Activated CD8-positive, alpha-beta memory T cell treated with anti-CD3 and anti-CD28 coated beads, Interleukin-2, amount 10 ng/mL, durations not matched to agents 7 days and 5 days (primary cell): ENCODE results near the gene EMX1. TPM values are rescaled to one million over a fixed set of nuclear protein-coding genes. Genes with fewer than 3 reads are reported as not detected.

Experiments used
- ATAC-seq: fragments of 150-1000 bp; cut with Tn5 transposase; one replicate; pipeline ENCODE4 v1.10.0; 2021; ENCODE audit warnings: moderate library complexity
- CTCF ChIA-PET: fragments of 350-600 bp; sonication (Branson Sonifier 250); formaldehyde crosslinking; loops from one replicate; lab custom pipeline; 2021; ENCODE audit warnings: antibody characterized with exemption; lab: Charles Lee
- DNase-seq: peaks from one replicate; pipeline ENCODE4 v3.0.0-alpha.2; 2020
- H3K27ac Mint-ChIP-seq: one replicate; pipeline ENCODE4 v1.8.0; 2021; ENCODE audit warnings: mild to moderate bottlenecking, mixed read lengths
- H3K27me3 Mint-ChIP-seq: one replicate; pipeline ENCODE4 v1.8.0; 2021; ENCODE audit warnings: mixed read lengths
- H3K36me3 Mint-ChIP-seq: one replicate; pipeline ENCODE4 v1.8.0; 2021; ENCODE audit warnings: mild to moderate bottlenecking, mixed read lengths
- H3K4me1 Mint-ChIP-seq: one replicate; pipeline ENCODE4 v1.8.0; 2021; ENCODE audit warnings: mixed read lengths
- H3K4me3 Mint-ChIP-seq: one replicate; pipeline ENCODE4 v1.8.0; 2021; ENCODE audit warnings: mild to moderate bottlenecking, moderate library complexity, mixed read lengths
- H3K9me3 Mint-ChIP-seq: one replicate; pipeline ENCODE4 v1.8.0; 2022; ENCODE audit warnings: low read depth, mixed read lengths
- total RNA-seq, 2 experiments: library from RNA; stranded (reverse); gene quantifications; one replicate each; pipeline ENCODE4 v1.2.3, GENCODE V29; 2021

EMX1 gene
- total RNA-seq, 2 experiments from 2014 or later = not detected

DNA sequence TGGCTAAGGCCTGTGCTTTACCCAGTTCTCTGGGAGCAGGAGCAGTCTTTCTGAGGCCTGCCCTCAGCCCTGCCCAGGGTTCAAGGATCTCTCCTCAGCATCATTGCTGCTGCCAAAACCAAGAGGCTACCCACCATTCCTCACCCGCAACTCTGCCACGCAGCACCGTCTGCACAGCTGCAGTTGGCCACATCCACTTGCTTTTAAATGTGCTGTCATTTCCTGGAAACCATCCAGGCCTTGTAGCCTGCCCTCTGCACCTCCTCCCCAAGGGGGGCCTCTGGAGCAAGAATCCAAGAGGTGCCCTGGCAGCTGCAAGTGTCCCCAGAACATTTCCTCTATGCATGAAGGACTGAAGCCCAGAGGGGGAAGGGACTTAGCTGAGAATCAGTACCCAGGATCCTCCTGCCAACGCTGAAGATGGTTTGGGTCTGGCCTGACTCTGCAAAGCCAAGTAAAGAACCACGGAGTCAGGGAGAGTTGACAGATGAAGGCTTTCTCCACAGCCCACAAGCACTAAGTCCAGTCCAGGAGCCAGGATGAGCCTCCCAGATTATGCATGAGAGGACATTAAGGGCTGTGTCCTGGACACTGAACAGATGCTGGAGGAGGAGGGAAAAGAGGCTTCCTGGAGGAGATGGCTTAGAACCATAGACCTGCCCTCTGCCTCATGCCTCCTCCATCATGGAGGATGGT lies 14.9 kb downstream of the EMX1 start:
- no peak overlapping the region for H3K27ac Mint-ChIP-seq
- no peaks in the 10 kb centered on the region for H3K9me3 Mint-ChIP-seq
- H3K27me3 Mint-ChIP-seq = peaks cover 13% of the 10 kb centered on the region
- H3K36me3 Mint-ChIP-seq = no peaks in the 10 kb centered on the region
- CTCF ChIA-PET = interaction anchor here (1.3 to 4.5 kb wide), 3 partner anchors 38 to 68 kb away, joined by 3 to 24 read pairs (median 3); no protein-coding TSS in a partner anchor
- peak; percentile 48 for ATAC-seq
- peaks cover 16% of the 10 kb centered on the region for H3K4me1 Mint-ChIP-seq
- peak; percentile 60 for DNase-seq
- H3K4me3 Mint-ChIP-seq = no peak overlapping the region

DNA sequence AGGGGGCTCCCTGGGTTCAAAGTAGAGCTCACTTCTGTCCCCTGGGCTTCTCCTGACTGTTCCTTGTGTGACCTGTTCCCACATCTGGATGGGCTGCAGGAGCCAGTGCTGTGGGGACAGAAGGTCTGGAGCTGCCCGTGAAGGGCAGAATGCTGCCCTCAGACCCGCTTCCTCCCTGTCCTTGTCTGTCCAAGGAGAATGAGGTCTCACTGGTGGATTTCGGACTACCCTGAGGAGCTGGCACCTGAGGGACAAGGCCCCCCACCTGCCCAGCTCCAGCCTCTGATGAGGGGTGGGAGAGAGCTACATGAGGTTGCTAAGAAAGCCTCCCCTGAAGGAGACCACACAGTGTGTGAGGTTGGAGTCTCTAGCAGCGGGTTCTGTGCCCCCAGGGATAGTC lies 15.5 kb downstream of the EMX1 start:
- Mint-ChIP-seq H3K4me3 (no peak overlapping the region), H3K4me1 (peaks cover 16% of the 10 kb centered on the region), H3K9me3 (no peaks in the 10 kb centered on the region), H3K36me3 (no peaks in the 10 kb centered on the region), H3K27ac (no peak overlapping the region), H3K27me3 (peaks cover 13% of the 10 kb centered on the region)
- DNase-seq (no peak), ATAC-seq (no peak)
- CTCF ChIA-PET = interaction anchor here (1.4 to 4.5 kb wide), 2 partner anchors 39 to 41 kb away, joined by 3 to 24 read pairs; no protein-coding TSS in a partner anchor

DNA sequence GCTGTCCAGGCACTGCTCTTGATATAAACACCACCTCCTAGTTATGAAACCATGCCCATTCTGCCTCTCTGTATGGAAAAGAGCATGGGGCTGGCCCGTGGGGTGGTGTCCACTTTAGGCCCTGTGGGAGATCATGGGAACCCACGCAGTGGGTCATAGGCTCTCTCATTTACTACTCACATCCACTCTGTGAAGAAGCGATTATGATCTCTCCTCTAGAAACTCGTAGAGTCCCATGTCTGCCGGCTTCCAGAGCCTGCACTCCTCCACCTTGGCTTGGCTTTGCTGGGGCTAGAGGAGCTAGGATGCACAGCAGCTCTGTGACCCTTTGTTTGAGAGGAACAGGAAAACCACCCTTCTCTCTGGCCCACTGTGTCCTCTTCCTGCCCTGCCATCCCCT lies 15.9 kb downstream of the EMX1 start:
- H3K4me1 Mint-ChIP-seq = peaks cover 16% of the 10 kb centered on the region
- no peak overlapping the region for H3K4me3 Mint-ChIP-seq
- CTCF ChIA-PET = interaction anchor here (1.4 to 4.5 kb wide), 3 partner anchors 39 to 41 kb away, joined by 3 to 24 read pairs (median 10); no protein-coding TSS in a partner anchor
- no peaks in the 10 kb centered on the region for H3K36me3 Mint-ChIP-seq
- H3K27me3 Mint-ChIP-seq = peaks cover 13% of the 10 kb centered on the region
- H3K9me3 Mint-ChIP-seq = no peaks in the 10 kb centered on the region
- DNase-seq (no peak), ATAC-seq (no peak)
- no peak overlapping the region for H3K27ac Mint-ChIP-seq

DNA sequence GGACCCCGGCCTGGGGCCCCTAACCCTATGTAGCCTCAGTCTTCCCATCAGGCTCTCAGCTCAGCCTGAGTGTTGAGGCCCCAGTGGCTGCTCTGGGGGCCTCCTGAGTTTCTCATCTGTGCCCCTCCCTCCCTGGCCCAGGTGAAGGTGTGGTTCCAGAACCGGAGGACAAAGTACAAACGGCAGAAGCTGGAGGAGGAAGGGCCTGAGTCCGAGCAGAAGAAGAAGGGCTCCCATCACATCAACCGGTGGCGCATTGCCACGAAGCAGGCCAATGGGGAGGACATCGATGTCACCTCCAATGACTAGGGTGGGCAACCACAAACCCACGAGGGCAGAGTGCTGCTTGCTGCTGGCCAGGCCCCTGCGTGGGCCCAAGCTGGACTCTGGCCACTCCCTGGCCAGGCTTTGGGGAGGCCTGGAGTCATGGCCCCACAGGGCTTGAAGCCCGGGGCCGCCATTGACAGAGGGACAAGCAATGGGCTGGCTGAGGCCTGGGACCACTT lies 16.4 kb downstream of the EMX1 start:
- no peak for ATAC-seq
- DNase-seq = no peak
- H3K27ac Mint-ChIP-seq = no peak overlapping the region
- no peak overlapping the region for H3K4me3 Mint-ChIP-seq
- H3K27me3 Mint-ChIP-seq = peaks cover 13% of the 10 kb centered on the region
- CTCF ChIA-PET = interaction anchor here (0.8 to 4.5 kb wide), 3 partner anchors 12 to 40 kb away, joined by 3 to 24 read pairs (median 10); no protein-coding TSS in a partner anchor
- peaks cover 16% of the 10 kb centered on the region for H3K4me1 Mint-ChIP-seq
- H3K36me3 Mint-ChIP-seq = no peaks in the 10 kb centered on the region
- H3K9me3 Mint-ChIP-seq = no peaks in the 10 kb centered on the region

DNA sequence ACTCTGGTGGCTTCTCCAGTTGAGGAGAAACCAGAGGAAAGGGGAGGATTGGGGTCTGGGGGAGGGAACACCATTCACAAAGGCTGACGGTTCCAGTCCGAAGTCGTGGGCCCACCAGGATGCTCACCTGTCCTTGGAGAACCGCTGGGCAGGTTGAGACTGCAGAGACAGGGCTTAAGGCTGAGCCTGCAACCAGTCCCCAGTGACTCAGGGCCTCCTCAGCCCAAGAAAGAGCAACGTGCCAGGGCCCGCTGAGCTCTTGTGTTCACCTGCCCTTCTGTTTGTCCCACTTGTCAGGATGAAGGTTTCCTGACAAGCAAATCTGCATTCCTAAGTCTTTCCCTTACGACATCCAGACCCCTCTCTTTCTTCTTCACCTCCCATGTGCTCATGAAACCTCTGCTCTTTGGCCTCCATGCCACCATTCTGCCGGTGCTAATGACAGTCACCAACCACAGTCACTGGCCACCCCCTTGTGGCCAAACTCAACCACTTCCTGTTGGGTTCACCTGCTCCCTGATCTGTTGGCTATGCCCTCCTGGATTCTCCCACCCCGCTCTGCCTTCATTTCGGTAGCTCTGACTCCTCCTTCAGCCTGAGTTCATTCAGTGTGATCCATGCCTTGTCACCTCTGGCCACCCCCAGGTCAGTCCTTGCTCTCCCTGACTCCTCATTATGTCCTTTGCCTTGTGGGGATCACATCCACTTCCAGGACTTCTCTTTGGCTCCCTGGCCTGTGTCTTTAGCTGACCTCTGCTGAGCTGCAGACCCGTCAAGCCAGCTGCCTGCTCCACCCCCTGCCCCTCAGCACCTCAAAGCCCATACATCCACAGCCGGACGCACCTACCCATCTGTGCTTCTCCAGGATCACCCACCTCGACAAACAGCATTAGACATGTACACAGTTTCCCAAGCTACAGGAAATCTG lies 17.6 kb downstream of the EMX1 start:
- ATAC-seq = no peak
- no peak overlapping the region for H3K27ac Mint-ChIP-seq
- peaks cover 16% of the 10 kb centered on the region for H3K4me1 Mint-ChIP-seq
- CTCF ChIA-PET = interaction anchor here (0.7 to 4.5 kb wide), 6 partner anchors 9 to 71 kb away, joined by 3 to 24 read pairs (median 3); no protein-coding TSS in a partner anchor
- no peaks in the 10 kb centered on the region for H3K36me3 Mint-ChIP-seq
- H3K4me3 Mint-ChIP-seq = no peak overlapping the region
- peaks cover 13% of the 10 kb centered on the region for H3K27me3 Mint-ChIP-seq
- DNase-seq = no peak
- H3K9me3 Mint-ChIP-seq = no peaks in the 10 kb centered on the region

DNA sequence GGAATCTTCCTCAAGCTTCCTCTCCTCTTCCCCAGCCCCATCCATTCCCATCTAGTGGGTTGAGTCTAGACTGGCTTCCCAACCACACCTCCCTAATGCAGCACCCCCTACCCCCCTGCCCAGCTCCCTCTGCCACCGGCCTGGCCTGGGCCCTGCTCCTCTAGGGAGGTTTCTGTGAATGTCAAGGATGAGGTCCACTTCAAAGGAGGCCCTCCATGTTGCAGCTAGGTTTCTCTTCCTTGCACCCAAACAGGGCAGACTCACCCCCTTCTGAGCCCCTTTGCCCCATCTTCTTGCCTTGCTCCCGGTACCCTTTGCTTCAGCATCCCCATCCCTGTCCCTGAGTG lies 18.3 kb downstream of the EMX1 start:
- CTCF ChIA-PET = interaction anchor here (0.8 to 4.5 kb wide), 4 partner anchors 10 to 42 kb away, joined by 3 to 24 read pairs (median 6); no protein-coding TSS in a partner anchor
- H3K9me3 Mint-ChIP-seq = no peaks in the 10 kb centered on the region
- H3K36me3 Mint-ChIP-seq = no peaks in the 10 kb centered on the region
- H3K4me1 Mint-ChIP-seq = peaks cover 16% of the 10 kb centered on the region
- no peak overlapping the region for H3K4me3 Mint-ChIP-seq
- DNase-seq (no peak), ATAC-seq (no peak)
- H3K27ac Mint-ChIP-seq = no peak overlapping the region
- peaks cover 13% of the 10 kb centered on the region for H3K27me3 Mint-ChIP-seq

DNA sequence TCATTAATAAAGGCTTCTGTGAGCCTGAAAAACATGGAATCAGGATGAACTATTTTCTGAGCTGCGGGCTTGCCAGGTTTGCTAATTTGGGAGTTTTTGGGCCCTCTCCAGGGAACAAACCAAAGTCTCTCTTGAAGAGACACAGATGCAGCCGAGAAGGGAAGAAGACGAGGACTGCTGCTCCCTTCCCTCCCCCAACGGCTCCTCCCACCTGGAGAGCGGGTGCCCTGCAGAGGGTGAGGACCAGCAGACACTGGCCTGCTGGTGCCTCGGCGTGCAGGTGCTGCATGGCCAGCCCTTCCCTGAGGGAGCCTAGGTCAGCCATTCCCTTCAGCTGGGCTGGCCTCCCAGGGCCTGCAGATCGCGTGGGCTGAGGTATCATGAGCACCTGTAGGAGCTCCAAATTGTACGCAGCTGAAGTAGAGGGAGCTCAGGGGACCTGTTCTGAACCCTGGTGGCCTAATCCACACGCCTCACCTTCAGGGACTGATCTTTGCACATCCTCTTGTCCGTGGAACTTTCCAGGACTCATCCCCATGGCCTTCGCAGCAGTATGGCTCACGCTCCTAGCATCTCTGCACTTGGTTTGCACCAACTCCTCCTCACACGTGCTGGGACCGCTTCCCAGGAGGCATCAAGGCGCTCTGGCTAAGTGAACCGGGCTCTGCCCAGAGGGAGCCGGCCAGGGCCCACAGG lies 19.5 kb downstream of the EMX1 start:
- H3K27ac Mint-ChIP-seq = no peak overlapping the region
- peaks cover 13% of the 10 kb centered on the region for H3K4me1 Mint-ChIP-seq
- DNase-seq = no peak
- ATAC-seq = no peak
- H3K27me3 Mint-ChIP-seq = peaks cover 11% of the 10 kb centered on the region
- CTCF ChIA-PET = interaction anchor here (1.5 kb wide), 1 partner anchor 37 kb away, joined by 4 read pairs; no protein-coding TSS in a partner anchor
- H3K36me3 Mint-ChIP-seq = no peaks in the 10 kb centered on the region
- H3K9me3 Mint-ChIP-seq = no peaks in the 10 kb centered on the region
- H3K4me3 Mint-ChIP-seq = no peak overlapping the region

DNA sequence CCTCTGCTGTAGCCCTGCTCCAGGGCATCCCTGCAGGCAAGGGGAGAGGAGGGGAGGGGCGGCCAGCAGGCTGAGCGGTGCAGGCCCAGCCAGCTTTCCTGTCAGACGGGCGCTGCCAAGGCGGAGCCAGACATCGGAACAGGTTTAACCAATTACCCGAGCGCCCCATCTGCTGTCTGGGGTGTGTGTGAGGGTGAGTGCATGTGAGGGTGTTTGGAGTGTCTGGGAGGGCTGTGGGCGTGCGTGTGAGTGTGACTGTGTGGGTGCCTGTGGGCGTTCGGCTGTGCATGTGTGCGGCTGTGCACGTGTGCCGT lies 20.0 kb downstream of the EMX1 start:
- ATAC-seq (no peak), DNase-seq (no peak)
- CTCF ChIA-PET = interaction anchor here (1.5 kb wide), 1 partner anchor 36 kb away, joined by 4 read pairs; no protein-coding TSS in a partner anchor
- peaks cover 8% of the 10 kb centered on the region for H3K4me1 Mint-ChIP-seq
- H3K27me3 Mint-ChIP-seq = peaks cover 11% of the 10 kb centered on the region
- no peak overlapping the region for H3K4me3 Mint-ChIP-seq
- H3K9me3 Mint-ChIP-seq = no peaks in the 10 kb centered on the region
- no peaks in the 10 kb centered on the region for H3K36me3 Mint-ChIP-seq
- H3K27ac Mint-ChIP-seq = no peak overlapping the region

DNA sequence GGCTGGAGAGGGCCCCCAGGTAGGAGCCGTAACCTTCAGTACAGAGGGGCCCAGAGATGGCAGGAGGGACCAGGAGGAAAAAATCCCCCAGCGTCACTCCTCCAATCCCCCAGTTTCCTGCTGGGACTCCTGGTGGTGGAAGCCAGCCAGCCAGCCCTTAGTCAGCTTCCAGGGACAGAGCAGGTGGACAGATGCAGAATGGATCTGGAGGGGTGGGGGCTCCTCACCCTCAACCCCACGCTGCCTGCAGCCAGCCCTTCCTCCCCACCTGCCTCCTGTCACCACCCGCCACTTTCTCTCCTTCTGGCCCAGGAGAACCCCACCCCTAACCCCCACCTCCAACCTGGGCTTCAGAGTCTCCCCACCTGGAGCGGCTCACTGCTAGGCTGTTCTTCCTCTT lies 21.1 kb downstream of the EMX1 start:
- CTCF ChIA-PET = no interaction called here
- ATAC-seq (no peak), DNase-seq (no peak)
- Mint-ChIP-seq H3K9me3 (no peaks in the 10 kb centered on the region), H3K36me3 (no peaks in the 10 kb centered on the region), H3K4me1 (peaks cover 8% of the 10 kb centered on the region), H3K27ac (no peak overlapping the region), H3K4me3 (no peak overlapping the region), H3K27me3 (peaks cover 11% of the 10 kb centered on the region)

DNA sequence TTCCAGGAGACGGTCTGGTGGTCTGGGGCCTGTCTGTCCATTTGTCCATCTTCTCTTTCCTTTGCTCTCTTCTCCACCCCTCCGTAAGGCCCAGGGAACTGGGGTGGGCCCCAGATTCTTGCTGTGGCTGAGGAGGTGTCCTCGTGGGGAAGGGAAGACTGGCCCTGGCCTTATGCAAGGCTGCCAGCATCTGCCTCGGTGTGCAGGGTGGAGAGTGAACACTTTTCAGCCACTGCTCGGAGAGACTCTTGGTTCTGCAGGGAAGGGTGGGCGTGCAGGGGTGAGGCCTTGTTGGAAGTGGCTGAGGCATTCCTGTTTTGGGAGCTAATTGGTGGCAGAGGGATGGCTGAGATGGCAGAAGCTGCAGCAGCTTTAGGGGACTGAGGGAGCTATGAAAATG lies 23.0 kb downstream of the EMX1 start:
- Mint-ChIP-seq H3K27ac (no peak overlapping the region), H3K4me3 (no peak overlapping the region), H3K9me3 (no peaks in the 10 kb centered on the region), H3K27me3 (peaks cover 4% of the 10 kb centered on the region), H3K36me3 (no peaks in the 10 kb centered on the region), H3K4me1 (peaks cover 1% of the 10 kb centered on the region)
- ATAC-seq (no peak), DNase-seq (no peak)
- CTCF ChIA-PET = interaction anchor here (1.0 to 1.8 kb wide), 2 partner anchors 33 to 48 kb away, joined by 3 to 6 read pairs; no protein-coding TSS in a partner anchor

DNA sequence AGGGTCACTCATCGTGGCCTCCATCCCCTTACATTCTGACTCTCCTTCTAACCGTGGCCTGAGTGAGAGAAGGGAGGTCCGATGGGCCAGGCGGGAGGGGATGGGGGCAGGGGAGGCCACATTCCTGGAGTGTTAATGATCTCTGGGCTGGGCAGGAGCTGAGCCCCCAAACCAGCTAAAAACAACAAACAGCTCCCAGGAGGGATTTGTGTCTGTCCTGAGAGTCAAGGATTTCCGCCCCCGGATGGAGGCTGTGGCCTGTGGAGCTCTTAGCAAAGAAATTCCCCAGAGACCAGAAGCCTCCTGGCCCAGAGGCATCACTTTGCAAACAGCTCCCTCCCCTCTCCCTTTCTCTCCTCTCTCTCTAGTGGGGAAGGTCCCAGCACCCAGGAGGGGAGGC lies 23.5 kb downstream of the EMX1 start:
- H3K27ac Mint-ChIP-seq = no peak overlapping the region
- no peaks in the 10 kb centered on the region for H3K4me1 Mint-ChIP-seq
- H3K9me3 Mint-ChIP-seq = no peaks in the 10 kb centered on the region
- H3K36me3 Mint-ChIP-seq = no peaks in the 10 kb centered on the region
- CTCF ChIA-PET = interaction anchor here (1.0 to 2.2 kb wide), 3 partner anchors 33 to 48 kb away, joined by 3 to 6 read pairs (median 6); no protein-coding TSS in a partner anchor
- H3K27me3 Mint-ChIP-seq = peaks cover 3% of the 10 kb centered on the region
- no peak for DNase-seq
- no peak overlapping the region for H3K4me3 Mint-ChIP-seq
- no peak for ATAC-seq

DNA sequence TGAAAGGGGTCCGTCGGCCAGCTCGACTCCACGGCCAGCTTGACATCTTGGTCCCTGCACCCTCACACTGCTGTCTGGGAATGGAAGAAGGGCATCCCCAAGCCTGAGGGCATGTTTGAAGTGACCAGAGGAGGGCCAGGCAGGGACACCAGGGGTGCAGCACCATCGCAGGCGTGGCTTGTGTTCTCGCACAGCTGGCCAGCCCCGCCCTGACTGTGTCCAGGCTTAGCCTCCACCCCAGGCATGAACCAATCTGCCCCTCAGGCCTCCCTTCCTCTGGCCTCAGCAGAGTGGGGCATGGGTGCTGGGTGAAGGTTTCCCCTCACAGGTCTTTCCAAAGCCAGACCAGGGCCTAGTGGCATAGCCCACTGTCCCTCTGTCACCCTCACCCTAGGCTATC lies 25.0 kb downstream of the EMX1 start:
- DNase-seq = no peak
- Mint-ChIP-seq H3K9me3 (no peaks in the 10 kb centered on the region), H3K4me1 (no peaks in the 10 kb centered on the region), H3K27me3 (no peaks in the 10 kb centered on the region), H3K4me3 (no peak overlapping the region), H3K36me3 (no peaks in the 10 kb centered on the region), H3K27ac (no peak overlapping the region)
- ATAC-seq = no peak
- CTCF ChIA-PET = interaction anchor here (2.2 kb wide), 1 partner anchor 50 kb away, joined by 6 read pairs; no protein-coding TSS in a partner anchor
